Measurements from ENCODE around the gene NMT1.

Gene NMT1

GRCh38 chr17:45104907-45105624 is 43.9 kb downstream of the NMT1 start:
- no peak for DNase-seq (ENCODE audit: low spot score)

- DNase-seq (ENCODE audit: low spot score) = no peak
Measured at GRCh38 chr17:45106096-45106495, 45.0 kb downstream of the NMT1 start.

GRCh38 chr17:45106582-45106981 is 45.5 kb downstream of the NMT1 start:
- no peak for DNase-seq (ENCODE audit: low spot score)

- no peak for DNase-seq (ENCODE audit: low spot score)
Measured at GRCh38 chr17:45107293-45108010, 46.3 kb downstream of the NMT1 start.

- DNase-seq (ENCODE audit: low spot score) = no peak
Measured at GRCh38 chr17:45108051-45108450, 46.9 kb downstream of the NMT1 start.

GRCh38 chr17:45108595-45109521 is 47.7 kb downstream of the NMT1 start:
- DNase-seq (ENCODE audit: low spot score) = no peak

- DNase-seq (ENCODE audit: low spot score) = peak; percentile 66
Measured at GRCh38 chr17:45110676-45111611, 49.8 kb downstream of the NMT1 start.

GRCh38 chr17:45111850-45112249 is 50.7 kb downstream of the NMT1 start:
- DNase-seq (ENCODE audit: low spot score) = no peak

GRCh38 chr17:45112559-45113423 is 51.7 kb downstream of the NMT1 start:
- DNase-seq (ENCODE audit: low spot score) = no peak

GRCh38 chr17:45113424-45113754 is 52.3 kb downstream of the NMT1 start:
- no peak for DNase-seq (ENCODE audit: low spot score)

GRCh38 chr17:45114117-45114932 is 53.2 kb downstream of the NMT1 start:
- DNase-seq (ENCODE audit: low spot score) = peak; percentile 58

- no peak for DNase-seq (ENCODE audit: low spot score)
Measured at GRCh38 chr17:45115015-45115625, 54.0 kb downstream of the NMT1 start.

- DNase-seq (ENCODE audit: low spot score) = no peak
Measured at GRCh38 chr17:45115871-45116270, 54.8 kb downstream of the NMT1 start.

- no peak for DNase-seq (ENCODE audit: low spot score)
Measured at GRCh38 chr17:45116434-45117016, 55.4 kb downstream of the NMT1 start.

- DNase-seq (ENCODE audit: low spot score) = no peak
Measured at GRCh38 chr17:45117334-45117733, 56.2 kb downstream of the NMT1 start.

GRCh38 chr17:45117848-45118646 is 56.9 kb downstream of the NMT1 start:
- DNase-seq (ENCODE audit: low spot score) = no peak

- DNase-seq (ENCODE audit: low spot score) = no peak
Measured at GRCh38 chr17:45118691-45119090, 57.6 kb downstream of the NMT1 start.

- DNase-seq (ENCODE audit: low spot score) = no peak
Measured at GRCh38 chr17:45119964-45120363, 58.8 kb downstream of the NMT1 start.

Measured in Ammon's horn (tissue), 1 donor.